COR-L47 (cell line): ENCODE data around the gene EXOC3L1.

ENCODE experiments used
- DNase-seq: peaks from one replicate; lab custom pipeline; 2025; lab: John Stamatoyannopoulos, UW

EXOC3L1 gene

DNA sequence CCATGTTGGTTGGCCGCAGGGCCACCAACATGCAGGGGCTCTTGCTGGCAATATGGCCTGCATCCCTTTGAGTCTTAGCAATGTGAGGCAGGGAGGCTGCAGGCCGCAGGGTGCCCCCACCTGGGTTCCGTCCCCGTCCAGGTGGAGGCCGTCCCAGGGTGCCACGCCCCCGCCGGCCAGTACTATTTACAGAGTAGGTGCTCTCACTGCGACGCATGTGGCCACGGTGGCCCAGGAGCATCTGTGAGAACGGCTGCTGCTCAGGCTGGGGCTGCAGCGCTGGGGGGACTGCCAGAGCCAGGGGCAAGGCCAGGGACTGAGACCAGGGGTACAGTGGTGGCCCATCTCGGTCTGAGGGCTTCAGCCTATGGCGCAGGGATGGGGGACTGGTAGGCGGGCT lies 9.8 kb downstream of the EXOC3L1 start:
- DNase-seq: no peak

DNA sequence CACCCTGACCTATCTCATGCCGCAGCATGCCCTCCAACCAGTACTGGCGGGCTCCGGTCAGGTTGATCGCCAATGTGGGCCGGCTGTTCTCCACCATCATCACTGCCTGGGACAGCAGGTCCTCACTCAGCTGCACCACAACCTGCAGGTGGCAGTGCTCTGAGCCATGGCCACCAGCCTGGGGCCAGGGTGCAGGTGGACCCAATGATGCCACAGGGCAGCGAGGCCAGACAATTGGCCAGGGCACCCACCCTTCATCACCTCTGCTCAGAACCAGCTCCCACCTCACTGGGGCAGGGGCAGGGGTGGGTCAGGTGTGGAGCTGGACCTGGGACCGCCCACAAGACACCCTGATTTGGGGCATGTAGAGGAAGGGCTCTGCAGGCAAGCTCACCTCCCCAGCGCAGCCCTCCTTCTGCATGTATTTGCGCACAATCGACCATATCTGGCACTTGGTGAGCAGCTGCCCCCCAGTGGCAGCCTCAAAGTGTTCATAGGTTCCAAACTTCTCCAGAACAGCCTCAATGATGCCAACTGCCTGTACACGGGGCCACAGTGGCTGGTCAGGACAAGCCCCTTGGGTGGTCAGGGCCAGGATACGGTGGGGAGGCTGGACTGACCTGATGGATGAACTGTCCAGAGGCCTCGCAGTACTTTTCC lies 10.4 kb downstream of the EXOC3L1 start:
- DNase-seq: no peak

DNA sequence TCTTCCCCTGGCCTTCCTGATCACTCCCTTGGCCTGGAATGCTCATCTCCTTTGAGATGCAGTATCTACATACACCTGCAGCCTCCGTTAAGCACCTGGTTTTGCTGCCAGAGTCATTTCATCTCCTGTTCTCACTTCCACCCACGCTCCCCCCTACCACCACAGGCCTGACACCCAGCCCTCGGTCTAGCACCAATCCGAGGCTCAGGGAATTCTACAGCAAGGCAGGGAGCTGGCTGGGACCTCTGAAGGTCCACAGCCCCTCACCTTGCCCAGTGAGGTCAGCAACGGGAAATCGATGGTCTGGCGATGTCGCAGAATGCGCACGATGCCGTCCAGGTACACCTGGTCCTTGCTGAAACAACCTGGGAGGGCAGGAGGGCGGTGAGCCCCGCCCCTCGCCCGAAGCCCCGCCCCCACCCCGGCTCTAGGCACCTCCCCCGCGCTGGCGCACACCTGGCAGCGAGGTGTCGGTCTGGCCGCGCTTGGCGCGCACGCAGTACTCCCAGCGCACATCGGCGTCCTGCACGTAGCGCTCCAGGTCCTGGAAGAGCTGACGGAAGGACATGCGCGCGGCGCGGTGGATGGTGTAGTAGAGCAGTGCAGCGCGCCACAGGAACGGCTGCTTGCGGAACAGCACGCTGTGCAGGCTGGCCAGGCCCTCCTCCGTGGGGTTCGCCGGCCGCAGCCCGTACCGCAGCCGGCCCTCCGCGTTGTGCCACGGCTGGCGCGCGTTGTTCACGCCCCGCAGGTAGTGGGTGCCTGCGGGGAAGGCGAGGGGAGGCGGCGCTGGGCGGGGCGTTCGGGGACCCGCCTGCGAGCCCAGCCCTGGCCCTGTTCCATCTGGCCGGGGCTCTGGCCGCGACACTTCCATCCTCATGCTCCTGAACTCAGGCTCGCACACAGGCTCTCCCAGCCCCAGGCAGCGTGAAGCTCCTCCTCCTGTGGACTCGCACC lies 11.9 kb downstream of the EXOC3L1 start:
- peak; percentile 92 for DNase-seq

DNA sequence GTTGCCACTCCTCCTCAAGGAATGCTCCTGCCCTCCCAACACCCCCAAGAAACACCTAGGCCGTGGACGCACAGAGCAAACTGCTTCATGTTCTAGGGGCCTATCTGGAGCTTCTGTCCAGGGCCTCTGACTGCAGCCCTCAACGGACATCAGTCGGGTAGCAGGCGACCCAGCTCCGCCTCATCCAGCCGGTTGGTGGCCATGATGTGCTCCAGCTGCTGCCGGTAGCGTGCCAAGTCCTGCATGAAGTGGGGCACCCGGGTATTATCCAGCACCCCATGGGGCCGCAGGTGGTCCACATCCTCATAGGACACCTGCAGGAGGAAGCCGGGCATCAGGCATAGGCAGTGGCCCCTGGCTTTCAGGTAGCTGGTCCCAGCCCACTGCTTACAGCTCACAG lies 13.3 kb downstream of the EXOC3L1 start:
- DNase-seq: peak; percentile 77

DNA sequence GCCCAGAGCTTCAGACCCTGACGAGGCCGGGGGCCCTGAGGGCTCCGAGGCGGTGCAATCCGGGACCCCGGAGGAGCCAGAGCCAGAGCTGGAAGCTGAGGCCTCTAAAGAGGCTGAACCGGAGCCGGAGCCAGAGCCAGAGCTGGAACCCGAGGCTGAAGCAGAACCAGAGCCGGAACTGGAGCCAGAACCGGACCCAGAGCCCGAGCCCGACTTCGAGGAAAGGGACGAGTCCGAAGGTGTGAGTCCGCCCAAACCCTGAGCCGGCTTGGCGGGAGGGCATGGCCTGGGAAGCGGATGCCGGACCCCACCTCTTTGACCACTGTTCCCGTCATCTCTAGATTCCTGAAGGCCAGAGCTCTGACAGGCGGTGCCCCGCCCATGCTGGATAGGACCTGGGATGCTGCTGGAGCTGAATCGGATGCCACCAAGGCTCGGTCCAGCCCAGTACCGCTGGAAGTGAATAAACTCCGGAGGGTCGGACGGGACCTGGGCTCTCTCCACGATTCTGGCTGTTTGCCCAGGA lies 15.2 kb downstream of the EXOC3L1 start:
- no peak for DNase-seq

DNA sequence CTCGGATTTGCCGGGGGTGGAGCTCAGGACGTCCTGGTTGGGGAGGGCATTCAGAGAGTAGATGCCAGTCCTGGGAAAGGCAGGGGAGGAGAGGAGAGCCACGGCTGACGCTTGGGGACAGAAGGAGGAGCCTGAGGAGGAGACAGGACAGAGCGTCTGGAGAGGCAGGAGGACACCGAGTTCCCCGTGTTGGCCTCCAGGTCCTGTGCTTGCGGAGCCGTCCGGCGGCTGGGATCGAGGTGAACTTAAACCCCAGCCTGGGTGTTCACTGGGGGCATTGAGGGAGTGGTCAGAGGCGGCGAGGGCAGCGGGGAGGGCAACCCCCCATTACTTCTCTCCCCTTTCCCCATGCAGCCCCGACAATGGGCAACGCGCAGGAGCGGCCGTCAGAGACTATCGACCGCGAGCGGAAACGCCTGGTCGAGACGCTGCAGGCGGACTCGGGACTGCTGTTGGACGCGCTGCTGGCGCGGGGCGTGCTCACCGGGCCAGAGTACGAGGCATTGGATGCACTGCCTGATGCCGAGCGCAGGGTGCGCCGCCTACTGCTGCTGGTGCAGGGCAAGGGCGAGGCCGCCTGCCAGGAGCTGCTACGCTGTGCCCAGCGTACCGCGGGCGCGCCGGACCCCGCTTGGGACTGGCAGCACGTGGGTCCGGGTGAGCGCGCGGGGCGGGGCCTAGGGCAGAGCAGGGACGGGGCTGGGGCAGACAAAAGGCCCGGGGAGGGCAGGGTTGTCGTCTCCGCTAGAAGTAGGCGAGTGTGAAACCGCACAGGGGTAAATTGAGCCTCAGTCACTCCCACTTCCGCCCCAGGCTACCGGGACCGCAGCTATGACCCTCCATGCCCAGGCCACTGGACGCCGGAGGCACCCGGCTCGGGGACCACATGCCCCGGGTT lies 15.9 kb downstream of the EXOC3L1 start:
- DNase-seq: peak; percentile 88

DNA sequence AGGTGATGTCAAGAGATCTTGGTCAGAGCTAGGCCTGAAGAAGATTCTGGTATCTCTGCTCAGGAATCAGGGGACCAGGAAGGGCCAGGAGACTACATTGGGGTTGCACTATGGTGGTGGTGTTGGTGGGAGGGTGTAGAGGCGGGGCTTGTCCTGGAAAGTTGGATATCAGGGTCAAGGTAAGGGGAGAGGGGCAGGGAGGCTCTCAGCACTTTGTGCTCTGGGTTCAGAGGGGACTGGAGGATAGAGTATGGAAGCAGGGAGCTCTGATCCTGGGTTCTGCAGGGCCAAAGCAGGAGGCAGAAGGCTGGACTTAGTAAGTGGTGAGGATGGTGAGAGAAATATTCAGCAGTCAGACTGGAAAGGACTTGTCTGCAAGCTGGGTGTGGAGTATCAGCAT lies 16.6 kb downstream of the EXOC3L1 start:
- DNase-seq: no peak

DNA sequence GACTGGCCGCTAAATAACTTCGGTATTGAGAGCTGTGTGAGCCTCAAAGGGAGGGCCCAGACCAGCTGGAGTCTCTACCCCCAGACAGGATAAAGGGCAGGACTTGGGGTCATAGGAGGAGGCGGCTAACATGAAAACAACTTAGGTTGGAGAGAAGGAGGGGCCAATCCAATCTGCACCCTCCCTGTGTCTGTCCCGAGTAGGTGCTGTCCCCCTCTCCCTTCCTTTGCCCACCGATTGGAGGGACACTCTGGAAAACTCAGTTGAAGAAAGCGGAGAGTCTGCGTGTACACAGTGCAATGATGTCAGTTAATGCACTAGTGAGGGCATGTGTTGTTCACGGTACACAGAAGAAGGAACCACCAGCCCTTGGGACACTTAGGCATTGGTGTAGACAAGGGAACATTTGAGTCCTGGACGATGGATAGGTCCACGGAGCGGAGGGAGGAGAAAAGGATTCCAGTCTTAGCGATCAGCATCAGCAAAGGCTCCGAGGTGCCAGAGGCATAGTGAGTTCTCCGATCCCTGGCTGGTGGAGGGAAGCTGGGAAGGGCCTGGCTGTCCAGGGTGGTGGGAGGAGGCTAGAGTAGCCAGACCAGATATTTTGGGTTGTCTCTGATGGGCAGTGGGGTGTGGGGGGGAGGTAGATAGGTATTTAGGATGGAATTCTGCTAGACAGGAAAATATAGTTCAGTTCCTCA lies 18.8 kb downstream of the EXOC3L1 start:
- DNase-seq: no peak

DNA sequence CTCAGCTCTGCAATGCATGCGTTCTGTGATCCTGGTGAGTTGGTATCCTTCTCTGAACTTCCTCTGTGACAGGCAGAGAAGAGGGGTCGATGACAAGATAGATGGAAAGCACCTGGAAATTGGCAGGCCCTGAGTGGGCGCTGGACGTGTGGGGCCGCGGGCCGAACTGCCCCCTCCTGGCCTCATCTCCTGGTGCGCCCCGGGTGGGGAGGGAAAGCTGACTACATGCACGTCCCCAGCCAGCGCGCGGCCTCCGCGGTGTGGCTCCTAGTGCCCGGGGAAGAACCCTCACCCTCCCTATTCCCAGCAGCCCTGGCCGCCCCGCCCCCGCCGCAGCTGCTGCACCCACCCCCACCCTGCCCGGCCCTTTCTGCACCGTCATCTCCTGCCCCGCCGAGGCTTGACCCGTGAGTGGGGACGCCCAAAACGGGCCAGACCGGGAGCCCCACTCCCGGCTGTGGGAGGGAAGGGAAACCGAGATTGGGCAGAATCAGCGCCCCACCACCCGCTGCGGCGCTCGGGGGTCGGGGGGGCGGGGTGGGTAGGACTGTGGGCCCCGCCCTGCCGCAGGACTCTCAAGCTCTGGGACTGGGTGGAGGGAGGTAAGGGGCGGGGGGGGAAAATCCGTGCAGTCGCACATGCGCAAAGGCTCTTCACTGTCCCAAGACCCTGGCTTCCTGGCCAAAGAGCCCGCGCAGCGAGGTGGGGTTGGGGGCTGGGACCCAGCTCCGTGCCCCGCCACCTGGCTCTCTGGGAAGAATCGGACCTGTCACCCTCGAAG lies 19.6 kb downstream of the EXOC3L1 start, which contains the start of gene NOL3:
Gene NOL3 (plus strand): TSS at position 371 of the 781 bp plus-strand sequence.
- DNase-seq: peak; percentile 65

DNA sequence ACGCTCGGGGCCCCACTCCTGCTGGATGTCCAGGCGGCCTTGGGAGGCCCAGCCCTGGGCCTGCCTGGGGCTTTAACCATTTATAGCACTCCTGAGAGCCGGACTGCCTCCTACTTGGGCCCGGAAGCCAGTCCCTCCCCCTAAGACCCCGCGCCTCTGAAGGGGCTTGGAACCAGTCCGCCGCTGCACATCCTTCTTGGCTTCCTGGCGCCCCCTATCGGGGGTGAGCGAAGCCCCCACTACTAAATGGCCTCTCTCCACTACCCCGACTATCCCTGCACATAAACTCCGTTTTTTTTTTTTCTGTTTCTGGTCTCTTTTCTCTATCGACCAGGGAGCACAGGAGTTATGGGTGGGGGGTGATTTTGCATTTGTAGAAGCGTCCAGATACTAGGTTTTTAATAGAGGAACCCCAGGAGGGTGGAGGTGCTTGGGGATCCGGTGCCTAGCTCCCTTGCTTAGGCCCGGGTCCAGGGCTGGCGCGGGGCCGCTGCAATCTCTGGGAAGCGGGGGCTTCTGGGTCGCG lies 20.2 kb downstream of the EXOC3L1 start:
- no peak for DNase-seq

DNA sequence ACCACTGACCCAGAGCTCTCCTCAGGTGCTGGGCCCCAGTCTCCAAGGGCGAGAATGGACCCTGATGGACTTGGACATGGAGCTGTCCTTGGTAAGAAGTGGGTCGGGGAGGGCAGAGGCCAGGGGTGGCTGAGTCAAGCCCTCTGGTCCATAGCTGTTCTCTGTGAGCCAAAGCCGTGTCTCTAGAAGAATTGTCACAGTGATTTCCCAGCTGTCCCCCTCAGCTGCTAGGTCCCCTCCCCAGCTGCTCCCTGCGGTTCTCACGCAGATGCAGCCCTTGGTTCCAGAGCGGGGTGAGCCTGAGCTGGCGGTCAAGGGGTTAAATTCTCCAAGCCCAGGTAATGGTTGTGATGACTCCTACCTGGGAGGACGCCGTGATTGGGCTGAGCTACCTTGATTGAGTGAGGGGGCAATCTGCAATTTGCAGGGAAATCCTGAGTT lies 20.9 kb downstream of the EXOC3L1 start:
- no peak for DNase-seq

DNA sequence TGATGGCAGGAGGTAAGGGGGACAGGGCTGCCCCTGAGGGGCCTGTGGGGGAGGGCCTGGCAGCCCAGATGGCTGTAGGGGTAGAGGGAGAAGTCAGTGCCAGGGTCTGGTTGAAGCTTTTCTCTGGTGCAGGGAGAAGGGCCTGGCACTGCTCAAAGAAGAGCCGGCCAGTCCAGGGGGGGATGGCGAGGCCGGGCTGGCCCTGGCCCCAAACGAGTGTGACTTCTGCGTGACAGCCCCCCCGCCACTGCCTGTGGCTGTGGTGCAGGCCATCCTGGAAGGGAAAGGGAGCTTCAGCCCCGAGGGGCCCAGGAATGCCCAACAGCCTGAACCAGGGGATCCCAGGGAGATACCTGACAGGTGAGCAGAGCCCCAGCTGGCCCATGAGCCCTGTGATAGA lies 22.3 kb downstream of the EXOC3L1 start:
- DNase-seq: no peak

DNA sequence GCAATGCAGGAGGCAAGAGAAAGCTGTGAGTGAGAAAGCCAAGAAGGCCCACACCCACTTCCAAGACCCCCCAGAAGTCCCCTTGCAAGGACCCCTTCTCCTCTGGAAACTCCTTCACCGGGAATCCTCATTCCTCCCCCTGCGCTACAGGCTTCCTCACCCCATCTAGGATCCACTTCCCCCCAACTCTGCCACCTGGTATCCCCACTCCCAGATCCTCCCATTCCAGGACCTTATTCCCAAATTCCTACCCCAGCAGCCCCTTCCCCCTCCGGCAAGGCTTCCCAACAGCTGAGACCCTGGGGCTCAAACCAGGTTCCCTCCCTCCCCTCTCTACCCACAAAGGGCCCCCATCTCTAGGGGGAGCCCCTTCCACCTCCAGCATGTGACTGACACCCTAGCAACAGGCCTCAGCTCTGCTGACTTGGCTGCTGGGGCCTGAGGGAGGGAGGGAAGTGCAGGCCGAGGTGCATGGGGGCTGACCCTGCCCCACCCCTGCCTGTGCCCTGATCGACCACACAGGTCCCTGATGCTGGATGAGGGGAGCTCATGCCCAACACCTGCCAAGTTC lies 23.3 kb downstream of the EXOC3L1 start:
- DNase-seq: no peak

DNA sequence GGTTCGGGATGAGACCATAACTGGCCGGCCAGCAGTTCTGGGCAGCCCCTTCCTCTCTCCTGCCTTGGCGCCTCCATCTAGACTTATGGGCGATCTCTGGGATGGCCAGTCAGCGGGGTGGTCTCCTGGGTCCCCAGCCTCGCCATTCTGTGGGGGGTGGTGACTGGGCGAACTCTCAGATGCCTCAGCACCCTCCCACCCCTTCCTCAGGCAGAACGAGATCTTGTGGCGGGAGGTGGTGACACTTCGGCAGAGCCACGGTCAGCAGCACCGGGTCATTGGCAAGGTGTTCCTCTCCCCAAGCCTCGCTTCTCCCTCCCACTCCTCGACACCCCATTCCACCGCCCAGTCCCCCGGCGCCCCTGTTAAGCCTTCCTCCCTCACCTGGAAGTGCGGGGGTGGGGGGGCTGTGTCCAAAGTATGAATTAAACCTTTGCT lies 23.8 kb downstream of the EXOC3L1 start:
- DNase-seq: no peak

DNA sequence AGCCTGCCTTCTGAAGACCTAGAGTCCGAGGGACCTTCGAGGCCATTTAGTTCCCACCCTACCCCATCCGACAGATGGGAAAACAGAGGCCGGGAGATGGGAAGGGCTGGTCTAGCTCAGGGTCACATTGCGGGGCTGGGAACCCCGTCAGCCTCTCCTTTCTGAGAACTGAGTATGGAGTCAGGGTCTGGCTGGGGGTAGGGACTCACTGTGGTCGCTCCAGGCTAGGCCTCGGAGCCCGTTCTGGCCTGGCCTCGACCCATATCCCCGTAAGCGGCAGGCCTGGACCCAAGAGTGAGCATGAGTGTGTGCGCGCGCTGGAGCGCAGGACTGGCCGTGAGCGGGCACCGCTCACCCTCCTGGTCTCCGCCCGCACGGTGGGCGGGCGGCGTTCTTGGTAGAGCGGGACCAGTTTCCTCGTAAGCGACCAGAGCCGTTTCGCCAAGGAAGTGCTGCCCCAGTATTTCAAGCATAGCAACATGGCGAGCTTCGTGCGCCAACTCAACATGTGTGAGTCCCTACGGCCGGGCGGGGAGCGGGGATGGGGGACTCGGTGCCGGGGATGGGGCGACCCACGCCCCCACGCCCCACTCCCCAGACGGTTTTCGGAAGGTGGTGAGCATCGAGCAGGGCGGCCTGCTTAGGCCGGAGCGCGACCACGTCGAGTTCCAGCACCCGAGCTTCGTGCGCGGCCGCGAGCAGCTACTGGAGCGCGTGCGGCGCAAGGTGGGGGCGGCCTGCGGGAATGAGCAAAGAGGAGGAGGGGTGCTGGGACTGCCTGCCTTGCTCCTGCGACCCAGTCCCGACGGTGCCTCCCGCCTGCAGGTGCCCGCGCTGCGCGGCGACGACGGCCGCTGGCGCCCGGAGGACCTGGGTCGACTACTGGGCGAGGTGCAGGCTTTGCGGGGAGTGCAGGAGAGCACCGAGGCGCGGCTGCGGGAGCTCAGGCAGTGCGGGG lies 24.5 kb downstream of the EXOC3L1 start:
- DNase-seq: no peak

DNA sequence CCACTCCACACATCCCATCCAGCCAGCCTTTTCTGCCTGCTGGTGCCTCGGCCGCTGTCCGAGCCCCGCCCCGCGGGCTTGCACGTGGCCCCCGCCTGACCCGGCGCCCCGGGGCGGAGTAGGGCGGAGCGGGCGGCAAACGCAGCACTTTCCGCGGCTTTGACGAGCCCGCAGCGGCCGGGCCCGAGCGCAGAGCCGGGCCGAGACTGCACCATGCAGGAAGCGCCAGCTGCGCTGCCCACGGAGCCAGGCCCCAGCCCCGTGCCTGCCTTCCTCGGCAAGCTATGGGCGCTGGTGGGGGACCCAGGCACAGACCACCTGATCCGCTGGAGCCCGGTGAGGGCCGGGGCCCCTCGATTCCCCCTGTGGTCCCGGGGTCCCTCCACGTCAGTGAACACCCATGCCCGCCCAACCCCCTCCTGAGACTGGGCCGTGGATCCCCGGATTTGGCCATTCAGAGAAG lies 25.3 kb downstream of the EXOC3L1 start, which contains the start of gene HSF4:
Gene HSF4 (plus strand): TSS at position 147 of the 463 bp plus-strand sequence. CDS start 67 bp downstream, at position 214.
- DNase-seq: no peak

DNA sequence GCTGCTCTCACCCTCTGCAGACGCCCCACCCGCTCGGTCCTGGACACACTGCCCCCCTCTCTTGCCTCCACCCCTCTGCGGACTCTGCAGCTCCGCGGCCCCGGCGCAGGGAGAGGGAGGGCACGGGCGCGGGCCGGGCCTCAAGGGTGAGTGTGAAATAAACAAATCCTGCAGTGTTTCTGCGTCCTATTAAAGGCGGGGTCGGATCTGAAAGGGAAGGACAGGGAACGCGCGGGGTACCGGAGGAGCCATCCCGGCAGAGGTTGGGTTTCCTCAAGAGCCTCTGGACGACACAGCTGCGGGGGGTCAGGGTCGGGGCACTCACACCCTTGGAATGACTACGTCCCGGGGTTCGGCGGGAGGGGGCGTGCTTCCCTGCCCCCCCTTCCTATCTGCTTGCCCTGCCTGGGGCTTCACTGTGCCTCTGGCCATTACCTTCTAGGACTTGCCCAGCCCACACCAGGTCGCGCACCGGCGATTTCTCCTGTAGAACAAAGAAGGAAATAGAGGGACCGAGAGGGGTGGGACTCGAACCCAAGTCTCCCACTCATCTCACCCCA lies 25.9 kb downstream of the EXOC3L1 start:
- DNase-seq: peak; percentile 66
